C4-2B (cell line): ENCODE data around the gene USP15.

Experiments used
- H3K27ac ChIP-seq: fragments of 450-650 bp; 2 replicates; pipeline ENCODE4 v1.5.1; 2017
- CTCF ChIP-seq: fragments of 450-650 bp; conservative IDR thresholded peaks from 2 replicates; pipeline ENCODE4 v1.5.1; 2017; ENCODE audit warnings: mild to moderate bottlenecking
- ZFX ChIP-seq: fragments of 450-650 bp; IDR thresholded peaks from 2 replicates; pipeline ENCODE4 v1.6.1; 2017

The USP15 gene

GRCh38 chr12:62305778-62306177 is 45.6 kb downstream of the USP15 start:
- H3K27ac ChIP-seq = no peak overlapping the region
- no peak for TF ChIP-seq CTCF
- no peak for TF ChIP-seq ZFX

- TF ChIP-seq ZFX = no peak
- no peak overlapping the region for H3K27ac ChIP-seq
These were observed 46.6 kb downstream of the USP15 start for GRCh38 chr12:62306569-62307530.

- H3K27ac ChIP-seq = no peak overlapping the region
- TF ChIP-seq ZFX (no peak), CTCF (no peak)
These were observed 48.0 kb downstream of the USP15 start for GRCh38 chr12:62308201-62308600.

- no peak overlapping the region for H3K27ac ChIP-seq
- TF ChIP-seq ZFX (no peak), CTCF (no peak)
These were observed 53.6 kb downstream of the USP15 start for GRCh38 chr12:62313727-62314380.

- TF ChIP-seq CTCF (no peak), ZFX (no peak)
- no peak overlapping the region for H3K27ac ChIP-seq
These were observed 56.8 kb downstream of the USP15 start for GRCh38 chr12:62317017-62317416.

- TF ChIP-seq ZFX (no peak), CTCF (no peak)
- H3K27ac ChIP-seq = no peak overlapping the region
These were observed 58.9 kb downstream of the USP15 start for GRCh38 chr12:62319058-62319457.

GRCh38 chr12:62320054-62320453 is 59.9 kb downstream of the USP15 start:
- no peak overlapping the region for H3K27ac ChIP-seq
- TF ChIP-seq CTCF = no peak
- no peak for TF ChIP-seq ZFX
